ENCODE data around the gene TMEM132C.
"Not testable (repeated sequence)": the region's sequence is repeated elsewhere in the genome, so short reads cannot be mapped to it uniquely, and the experiment has no call there.

DNA sequence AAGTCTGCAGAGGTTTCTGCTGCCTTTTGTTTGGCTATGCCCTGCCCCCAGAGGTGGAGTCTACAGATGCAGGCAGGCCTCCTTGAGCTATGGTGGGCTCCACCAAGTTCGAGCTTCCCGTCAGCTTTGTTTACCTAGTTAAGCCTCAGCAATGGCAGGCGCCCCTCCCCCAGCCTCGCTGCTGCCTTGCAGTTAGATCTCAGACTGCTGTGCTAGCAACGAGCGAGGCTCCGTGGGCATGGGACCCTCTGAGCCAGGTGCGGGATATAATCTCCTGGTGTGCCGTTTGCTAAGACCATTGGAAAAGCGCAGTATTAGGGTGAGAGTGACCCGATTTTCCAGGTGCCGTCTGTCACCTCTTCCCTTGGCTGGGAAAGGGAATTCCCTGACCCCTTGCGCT lies 230.4 kb downstream of the TMEM132C start:
- not testable (repeated sequence) for TF ChIP-seq FOXA2, YY1 (IDR thresholded peaks at IDR 0.05)
- TF ChIP-seq, protein P1, sequence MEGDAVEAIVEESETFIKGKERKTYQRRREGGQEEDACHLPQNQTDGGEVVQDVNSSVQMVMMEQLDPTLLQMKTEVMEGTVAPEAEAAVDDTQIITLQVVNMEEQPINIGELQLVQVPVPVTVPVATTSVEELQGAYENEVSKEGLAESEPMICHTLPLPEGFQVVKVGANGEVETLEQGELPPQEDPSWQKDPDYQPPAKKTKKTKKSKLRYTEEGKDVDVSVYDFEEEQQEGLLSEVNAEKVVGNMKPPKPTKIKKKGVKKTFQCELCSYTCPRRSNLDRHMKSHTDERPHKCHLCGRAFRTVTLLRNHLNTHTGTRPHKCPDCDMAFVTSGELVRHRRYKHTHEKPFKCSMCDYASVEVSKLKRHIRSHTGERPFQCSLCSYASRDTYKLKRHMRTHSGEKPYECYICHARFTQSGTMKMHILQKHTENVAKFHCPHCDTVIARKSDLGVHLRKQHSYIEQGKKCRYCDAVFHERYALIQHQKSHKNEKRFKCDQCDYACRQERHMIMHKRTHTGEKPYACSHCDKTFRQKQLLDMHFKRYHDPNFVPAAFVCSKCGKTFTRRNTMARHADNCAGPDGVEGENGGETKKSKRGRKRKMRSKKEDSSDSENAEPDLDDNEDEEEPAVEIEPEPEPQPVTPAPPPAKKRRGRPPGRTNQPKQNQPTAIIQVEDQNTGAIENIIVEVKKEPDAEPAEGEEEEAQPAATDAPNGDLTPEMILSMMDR (IDR thresholded peaks at IDR 0.05; ENCODE audit: low read depth, low read length, missing input control): not testable (repeated sequence)

All from liver (tissue), 2 donors.